Measurements from ENCODE around the gene COL6A2. TPM values are rescaled to one million over a fixed set of nuclear protein-coding genes. Genes with fewer than 3 reads are reported as not detected.
"Not testable (repeated sequence)": the region's sequence is repeated elsewhere in the genome, so short reads cannot be mapped to it uniquely, and the experiment has no call there.

COL6A2 gene
- total RNA-seq, 1 experiment from 2014 or later, result 421 TPM

DNA sequence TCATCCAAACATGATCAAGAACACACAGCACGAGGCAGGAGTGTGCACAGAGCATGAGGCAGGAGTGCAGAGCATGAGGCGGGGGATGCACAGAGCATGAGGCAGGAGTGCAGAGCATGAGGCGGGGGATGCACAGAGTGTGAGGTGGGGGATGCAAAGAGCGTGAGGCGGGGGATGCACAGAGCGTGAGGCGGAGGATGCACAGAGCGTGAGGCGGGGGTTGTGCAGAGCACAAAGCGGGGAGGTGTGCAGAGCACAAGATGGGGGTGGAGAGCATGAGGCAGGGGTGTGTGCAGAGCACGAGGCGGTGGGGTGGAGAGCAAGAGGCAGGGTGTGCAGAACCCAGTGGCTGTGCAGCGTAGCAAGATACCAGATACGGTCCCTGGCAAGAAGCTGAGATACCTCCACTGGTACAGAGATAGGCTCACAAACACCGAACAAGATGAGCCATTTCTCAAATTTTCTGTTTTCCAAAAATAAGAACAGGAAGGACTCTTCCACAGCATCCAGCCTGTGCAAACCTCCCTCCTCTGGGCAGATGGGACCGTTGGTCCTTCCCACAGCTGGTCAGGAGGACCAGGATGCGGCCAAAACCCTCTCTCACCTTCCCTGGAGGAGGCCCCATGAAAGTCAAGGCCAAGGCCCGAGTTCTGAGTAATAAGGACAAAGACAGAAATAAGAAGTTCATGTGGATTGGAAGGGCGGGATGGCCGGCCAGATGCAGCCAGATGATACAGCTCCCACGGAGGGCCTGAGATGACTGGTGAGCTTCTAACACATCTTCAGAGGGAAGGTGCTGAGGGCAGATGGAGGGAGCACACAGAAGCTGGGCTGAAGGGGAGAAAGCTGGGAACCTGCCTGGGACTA, 74.3 kb downstream of the COL6A2 start:
- DNase-seq (ENCODE audit: low read depth), result no peak

DNA sequence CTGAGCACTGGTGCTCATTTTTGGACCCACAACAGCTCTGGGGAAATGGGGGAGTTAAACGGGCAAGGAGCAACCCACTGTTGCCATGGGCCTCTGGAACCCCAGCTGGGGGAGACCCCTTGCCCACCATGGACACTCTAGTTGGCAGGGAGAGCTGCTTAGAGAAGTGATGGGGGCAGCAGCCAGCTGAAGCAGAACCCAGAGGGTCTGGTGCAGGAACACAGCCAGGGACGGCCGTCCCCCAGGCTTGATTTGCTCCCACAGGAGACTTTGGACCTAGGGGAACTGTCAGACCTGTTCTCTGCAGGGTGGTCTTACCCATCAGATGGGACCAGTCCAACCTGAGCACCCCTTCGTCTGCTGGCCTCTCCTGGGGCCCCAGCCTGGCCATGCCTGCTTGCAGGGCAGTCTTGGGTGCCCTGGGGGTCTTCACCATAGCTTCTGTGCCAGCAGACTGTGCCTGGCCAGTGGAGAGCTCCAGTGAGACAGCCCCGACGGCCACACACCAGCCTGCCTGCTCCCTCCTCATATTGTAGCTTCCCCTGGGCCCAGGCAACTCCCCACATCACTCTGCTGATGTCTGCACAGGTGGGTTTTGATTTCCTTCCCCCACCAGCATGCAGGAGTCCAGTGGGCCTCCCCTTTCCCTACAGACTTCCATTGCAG, 75.1 kb downstream of the COL6A2 start:
- DNase-seq (ENCODE audit: low read depth), result no peak

DNA sequence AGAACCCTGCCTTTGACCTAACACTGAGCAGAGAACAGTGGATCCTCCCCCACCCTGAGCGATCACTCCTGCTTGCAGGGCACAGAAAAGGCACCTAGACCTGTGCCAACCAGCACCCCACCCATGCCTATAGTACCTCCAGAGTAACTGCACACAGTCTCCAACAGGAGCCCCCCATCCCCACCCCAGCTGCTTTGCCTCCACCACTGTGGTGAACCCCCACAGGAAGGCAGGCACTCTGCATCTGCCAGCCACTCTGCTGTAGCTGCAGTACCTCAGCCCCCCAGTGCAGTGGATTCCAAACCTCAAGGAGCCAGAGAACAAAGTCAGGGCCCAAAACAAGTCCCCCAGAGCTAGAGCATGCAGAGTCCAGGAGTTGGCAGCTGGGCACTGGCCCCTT, 75.7 kb downstream of the COL6A2 start:
- no peak for DNase-seq (ENCODE audit: low read depth)

DNA sequence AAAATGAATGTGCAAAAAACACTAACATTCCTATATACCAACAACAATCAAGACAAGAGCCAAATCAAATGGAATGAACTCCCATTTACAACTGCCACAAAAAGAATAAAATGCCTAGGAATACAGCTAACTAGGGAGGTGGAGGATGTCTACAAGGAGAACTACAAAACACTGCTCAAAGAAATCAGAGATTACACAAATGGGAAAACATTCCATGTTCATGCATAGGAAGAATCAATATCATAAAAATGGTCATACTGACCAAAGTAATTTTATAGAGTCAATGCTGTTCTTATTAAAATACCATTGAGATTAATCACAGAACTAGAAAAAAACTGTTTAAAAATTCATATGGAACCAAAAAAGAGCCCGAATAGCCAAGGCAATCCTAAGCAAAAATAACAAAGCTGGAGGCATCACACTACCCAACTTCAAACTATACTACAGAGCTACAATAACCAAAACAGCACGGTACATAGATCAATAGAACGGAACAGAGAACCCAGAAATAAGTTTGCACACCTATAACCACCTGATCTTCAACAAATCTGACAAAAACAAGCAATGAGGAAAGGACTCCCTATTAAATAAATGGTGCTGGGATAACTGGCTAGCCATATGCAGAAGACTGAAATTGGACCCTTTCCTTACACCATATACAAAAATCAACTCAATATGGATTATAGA, 78.7 kb downstream of the COL6A2 start:
- DNase-seq (ENCODE audit: low read depth), result not testable (repeated sequence)

DNA sequence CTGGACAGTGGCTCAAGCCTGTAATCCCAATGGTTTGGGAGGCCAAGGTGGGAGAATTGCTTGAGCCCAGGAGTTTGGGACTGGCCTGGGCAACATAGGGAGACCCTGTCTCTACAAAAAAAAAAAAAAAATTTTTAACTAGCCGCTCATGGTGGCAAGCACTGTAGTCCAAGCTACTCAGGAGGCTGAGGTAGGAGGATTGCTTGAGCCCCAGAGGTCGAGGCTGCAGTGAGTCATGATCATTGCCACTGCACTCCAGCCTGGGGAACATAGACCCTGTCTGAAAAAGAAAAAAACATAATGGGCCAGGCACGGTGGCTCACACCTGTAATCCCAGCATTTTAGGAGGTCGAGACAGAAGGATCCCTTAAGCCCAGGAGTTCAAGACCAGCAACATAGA, 81.0 kb downstream of the COL6A2 start:
- DNase-seq (ENCODE audit: low read depth), result no peak

Other genes starting within 250 kb of the COL6A2 start
- gene COL6A1, start 116.3 kb upstream of the COL6A2 start, total RNA-seq (2014; rRNA removed), result 252 and 303 TPM in 2 replicates
- gene FTCD, start 57.5 kb downstream of the COL6A2 start, total RNA-seq (2014; rRNA removed), result 0.13 TPM in 1 of 2 replicates, not detected in the other
- gene SPATC1L, start 86.3 kb downstream of the COL6A2 start, total RNA-seq (2014; rRNA removed), result 14.0 and 18.4 TPM in 2 replicates
- gene LSS, start 130.7 kb downstream of the COL6A2 start, total RNA-seq (2014; rRNA removed), result 57.9 and 65.3 TPM in 2 replicates
- gene MCM3AP, start 187.5 kb downstream of the COL6A2 start, total RNA-seq (2014; rRNA removed), result 79.3 and 81.1 TPM in 2 replicates
- 18.1 and 25.2 TPM in 2 replicates for gene YBEY, start 188.2 kb downstream of the COL6A2 start, total RNA-seq (2014; rRNA removed)
- gene C21orf58, start 225.8 kb downstream of the COL6A2 start, total RNA-seq (2014; rRNA removed), result 17.2 and 19.3 TPM in 2 replicates
- 35.8 and 40.8 TPM in 2 replicates for gene PCNT, start 226.0 kb downstream of the COL6A2 start, total RNA-seq (2014; rRNA removed)